T-helper 17 cell (primary cell): ENCODE measurements around the gene MAPK7. TPM values are rescaled to one million over a fixed set of nuclear protein-coding genes. Genes with fewer than 3 reads are reported as not detected.

Experiments used
- ATAC-seq: fragments of 150-1000 bp; cut with Tn5 transposase; 2 replicates; pipeline ENCODE4 v1.10.0; 2021; ENCODE audit warnings: mild to moderate bottlenecking, moderate library complexity
- DNase-seq, 3 donors: peaks; one replicate each; pipeline versions ENCODE4 v3.0.0 to v3.0.0-alpha.2; 2020 to 2021
- H3K9me3 ChIP-seq: one replicate; pipeline ENCODE4 v1.7.0; 2013; ENCODE audit warnings: low read length, mild to moderate bottlenecking; ENCODE audit not compliant: control insufficient read depth, poor library complexity, severe bottlenecking
- H3K27ac Mint-ChIP-seq: one replicate; pipeline ENCODE4 v1.8.0; 2022; ENCODE audit warnings: mild to moderate bottlenecking, moderate library complexity, mixed read lengths
- H3K27me3 Mint-ChIP-seq: one replicate; pipeline ENCODE4 v1.8.0; 2022; ENCODE audit warnings: mixed read lengths
- H3K36me3 Mint-ChIP-seq: one replicate; pipeline ENCODE4 v1.8.0; 2022; ENCODE audit warnings: low read depth, mixed read lengths
- H3K4me1 Mint-ChIP-seq: one replicate; pipeline ENCODE4 v1.8.0; 2022; ENCODE audit warnings: mild to moderate bottlenecking, mixed read lengths
- H3K4me3 Mint-ChIP-seq: one replicate; pipeline ENCODE4 v1.8.0; 2022; ENCODE audit warnings: mild to moderate bottlenecking, moderate library complexity, mixed read lengths
- total RNA-seq, 4 donors: library from RNA in 2 of 4; stranded (reverse) in 2 of 4; gene quantifications; one replicate each; pipeline ENCODE4 v1.2.3 and lab custom pipeline; 2022 to 2026

Gene MAPK7
- total RNA-seq, 2 donors from 2014 or later, result 16.7 to 20.3 TPM

DNA sequence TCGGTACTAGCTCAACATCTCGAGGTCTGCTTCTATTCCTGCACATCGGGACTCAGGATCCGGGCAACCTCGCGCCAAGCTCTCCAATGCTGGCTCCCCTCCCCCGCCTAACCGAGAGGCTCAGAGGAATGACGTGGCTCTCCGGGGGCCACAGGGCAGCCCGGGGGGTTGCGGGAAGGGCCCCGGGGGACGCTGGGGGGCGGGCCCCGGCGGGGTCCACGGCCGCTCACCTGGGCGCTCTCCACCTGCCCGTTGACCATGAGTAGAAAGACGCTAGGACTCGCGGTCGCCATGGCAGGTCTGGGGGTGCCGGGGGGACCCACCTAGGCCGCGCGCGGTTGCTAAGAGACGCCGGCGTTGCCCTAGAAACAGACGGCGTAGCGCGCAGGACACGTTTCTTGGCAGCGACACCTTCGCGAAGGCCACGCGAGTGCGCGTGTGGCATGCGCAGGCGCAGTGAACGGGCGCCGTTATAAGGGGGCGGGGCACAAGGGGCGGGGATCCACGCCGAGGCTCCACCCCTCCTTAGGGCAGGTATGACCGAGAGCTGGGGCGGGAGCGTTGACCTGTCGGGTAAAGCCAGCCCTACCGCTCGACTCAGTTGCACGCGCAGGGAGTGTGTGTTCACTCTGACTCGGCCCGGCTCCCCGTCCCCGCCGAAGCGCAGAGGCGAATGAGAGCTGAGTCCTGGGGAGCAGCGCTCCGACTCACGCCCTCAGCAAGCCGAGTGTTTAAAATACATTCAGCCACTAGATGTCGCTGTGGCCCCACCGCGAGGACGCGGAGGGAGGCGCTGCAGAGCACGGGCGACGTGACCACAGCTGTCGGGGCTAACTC is 15.8 kb upstream of the MAPK7 start, which contains the start of gene B9D1:
Gene B9D1, minus strand, starts transcription at position 447 of the 837 bp plus-strand sequence. Its CDS starts 154 bp downstream, at position 293.
- H3K27ac Mint-ChIP-seq, result peak within 1 kb of the TSS; percentile 67
- H3K9me3 ChIP-seq, result no peaks in the 10 kb centered on the region
- peaks cover 34% of the 10 kb centered on the region for H3K27me3 Mint-ChIP-seq
- ATAC-seq (peak; percentile 92), DNase-seq (peak; percentile 89 to 93 (median 89))
- peak within 1 kb of the TSS; percentile 84 for H3K4me3 Mint-ChIP-seq
- H3K4me1 Mint-ChIP-seq, result peaks cover 16% of the 10 kb centered on the region
- peaks cover 2% of the 10 kb centered on the region for H3K36me3 Mint-ChIP-seq

DNA sequence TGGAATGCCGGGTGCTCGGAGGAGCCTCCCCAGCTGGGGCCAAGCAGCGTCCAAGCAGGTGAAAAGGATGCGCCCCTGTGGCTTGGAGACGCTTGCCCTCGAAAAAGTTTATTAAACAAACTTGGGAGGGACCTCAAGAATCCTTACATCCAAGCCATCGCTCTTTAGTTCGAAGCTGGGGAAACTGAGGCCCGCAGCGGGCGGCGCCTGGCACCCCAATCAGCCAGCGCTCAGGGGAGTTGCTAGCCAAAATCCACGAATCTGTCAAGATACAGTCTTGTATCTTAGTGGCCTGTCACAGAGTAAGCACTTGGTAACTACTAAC is 15.2 kb upstream of the MAPK7 start:
- no peaks in the 10 kb centered on the region for H3K9me3 ChIP-seq
- Mint-ChIP-seq H3K27ac (peak overlapping the region; percentile 65), H3K4me3 (peak overlapping the region; percentile 84), H3K27me3 (peaks cover 32% of the 10 kb centered on the region), H3K4me1 (peaks cover 18% of the 10 kb centered on the region), H3K36me3 (peaks cover 2% of the 10 kb centered on the region)
- ATAC-seq, result no peak
- no peak for DNase-seq

DNA sequence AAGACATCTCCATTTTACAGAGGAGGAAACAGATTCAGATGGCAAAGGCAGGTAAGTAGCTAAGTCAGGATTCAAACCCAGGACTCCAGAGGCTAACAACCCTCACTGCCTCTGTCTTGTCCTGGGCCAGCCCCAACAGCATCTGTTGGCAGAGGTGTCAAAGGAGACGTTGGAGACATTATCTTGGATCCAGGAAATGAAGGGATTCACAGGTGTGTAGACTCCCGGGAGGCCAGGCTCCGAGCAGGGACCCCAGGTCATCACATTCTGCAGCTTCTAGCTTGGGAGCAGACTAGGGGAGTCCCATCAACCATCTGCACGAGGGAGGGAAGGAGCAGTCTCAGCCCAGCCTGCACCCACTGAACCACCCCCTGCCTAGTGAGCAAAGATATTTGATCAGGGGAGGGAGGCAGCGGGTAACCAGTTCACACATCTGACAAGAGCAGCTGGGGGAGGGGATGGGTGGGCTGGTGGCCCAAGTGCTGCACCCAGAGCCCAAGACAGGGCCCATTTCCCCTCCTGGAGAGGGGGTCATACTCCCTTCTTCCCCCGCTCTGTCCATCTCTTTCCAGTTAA is 14.8 kb upstream of the MAPK7 start:
- DNase-seq (no peak), ATAC-seq (no peak)
- no peaks in the 10 kb centered on the region for H3K9me3 ChIP-seq
- H3K27me3 Mint-ChIP-seq, result peaks cover 27% of the 10 kb centered on the region
- H3K4me3 Mint-ChIP-seq, result no peak overlapping the region
- peak overlapping the region; percentile 65 for H3K27ac Mint-ChIP-seq
- H3K36me3 Mint-ChIP-seq, result peaks cover 2% of the 10 kb centered on the region
- peaks cover 20% of the 10 kb centered on the region for H3K4me1 Mint-ChIP-seq

DNA sequence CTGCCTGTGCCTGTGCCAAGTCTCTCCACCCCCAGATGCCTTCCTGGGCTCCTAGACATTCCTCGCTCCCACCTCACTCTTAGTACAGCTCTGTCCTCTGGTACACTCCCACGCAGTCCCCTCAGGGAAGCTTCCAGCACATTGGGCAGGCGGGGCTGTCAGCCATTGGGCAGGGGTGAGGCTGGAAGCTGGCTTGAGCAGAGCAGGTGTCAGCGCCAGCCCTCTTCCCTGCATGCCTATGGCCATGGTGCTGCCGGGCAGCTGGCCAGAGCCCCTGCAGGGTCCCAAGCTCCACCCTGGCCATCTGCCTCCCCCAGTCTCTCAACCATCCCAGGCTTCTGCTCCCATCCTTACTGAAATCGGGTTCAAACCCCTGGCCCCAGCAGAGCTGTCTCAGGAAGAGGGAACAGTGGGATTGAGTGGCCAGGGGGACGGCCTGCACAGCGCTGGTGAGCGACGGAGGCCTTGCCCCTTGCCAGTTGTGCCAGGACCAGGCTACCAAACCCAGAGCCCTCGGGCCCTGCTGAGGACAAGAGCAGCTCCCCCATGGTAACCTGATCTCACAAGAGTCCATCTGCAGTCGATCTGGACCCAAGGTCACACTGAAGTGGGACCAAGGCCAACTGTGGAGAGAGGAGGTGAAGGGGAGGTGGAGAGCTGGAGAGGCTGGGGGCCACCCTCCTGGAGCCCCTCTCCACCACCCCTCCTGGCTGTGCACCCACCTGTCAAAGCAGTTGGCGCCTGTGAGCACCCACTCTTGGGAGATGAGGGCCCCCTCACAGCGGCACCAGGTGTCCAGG is 13.4 kb upstream of the MAPK7 start:
- peaks cover 13% of the 10 kb centered on the region for H3K27me3 Mint-ChIP-seq
- no peaks in the 10 kb centered on the region for H3K9me3 ChIP-seq
- DNase-seq (no peak), ATAC-seq (no peak)
- H3K36me3 Mint-ChIP-seq, result no peaks in the 10 kb centered on the region
- H3K4me3 Mint-ChIP-seq, result no peak overlapping the region
- H3K4me1 Mint-ChIP-seq, result peaks cover 32% of the 10 kb centered on the region
- no peak overlapping the region for H3K27ac Mint-ChIP-seq

DNA sequence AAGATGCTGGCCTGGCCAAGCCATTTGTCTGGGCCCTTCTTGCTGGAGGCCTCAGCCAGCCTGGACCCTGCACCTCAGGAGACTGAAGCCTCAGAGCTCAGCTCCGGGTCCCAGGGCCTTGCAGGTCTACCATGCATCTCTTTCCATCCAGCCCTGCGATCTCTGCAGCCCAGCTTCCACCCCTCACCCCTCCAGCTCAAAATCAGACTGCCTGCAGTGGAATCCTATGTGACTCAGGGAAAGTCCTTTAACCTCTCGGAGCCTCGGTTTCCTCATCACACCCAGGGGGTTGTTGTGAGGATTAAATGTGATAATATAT is 12.8 kb upstream of the MAPK7 start:
- DNase-seq, result no peak
- Mint-ChIP-seq H3K27me3 (peaks cover 9% of the 10 kb centered on the region), H3K27ac (no peak overlapping the region), H3K36me3 (no peaks in the 10 kb centered on the region), H3K4me3 (no peak overlapping the region), H3K4me1 (peaks cover 36% of the 10 kb centered on the region)
- ATAC-seq, result no peak
- no peaks in the 10 kb centered on the region for H3K9me3 ChIP-seq

DNA sequence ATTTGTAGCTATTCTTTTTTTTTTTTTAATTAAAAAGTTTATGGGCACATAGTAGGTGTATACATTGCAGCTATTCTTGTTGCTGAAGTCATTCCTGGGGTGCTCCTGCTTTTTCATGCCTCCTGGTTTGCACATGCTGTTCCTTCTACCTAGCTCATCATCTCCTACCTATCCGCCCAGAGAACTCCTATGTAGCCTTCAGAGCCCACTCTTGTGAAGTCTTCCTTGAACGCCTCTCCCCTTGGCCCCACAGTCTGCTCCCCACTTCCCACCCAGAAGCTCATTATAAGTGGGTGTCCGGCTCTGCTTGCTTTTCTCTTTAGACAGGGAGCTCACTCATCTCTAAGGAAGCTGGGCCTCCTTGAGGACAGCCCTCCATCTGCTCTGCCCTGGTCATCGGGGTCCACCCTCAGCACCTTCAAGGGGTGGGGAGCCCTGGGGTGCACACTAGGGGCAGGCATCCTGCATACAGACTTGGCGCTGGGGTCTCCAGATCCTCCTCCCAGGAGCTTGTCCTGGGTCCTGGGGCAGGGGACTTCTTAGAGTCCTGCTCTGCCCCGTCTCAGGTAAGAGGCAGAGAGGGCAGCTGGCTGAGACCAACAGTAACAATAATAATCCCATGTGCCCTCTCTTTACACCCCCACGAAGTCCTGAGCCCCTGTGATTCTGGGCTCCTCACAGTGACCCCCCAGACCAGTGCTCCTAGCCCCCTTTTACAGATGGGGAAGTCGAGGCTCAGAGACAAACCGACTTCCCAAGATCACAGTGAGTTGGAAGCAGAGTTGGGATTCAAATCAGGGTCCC is 12.3 kb upstream of the MAPK7 start:
- peaks cover 42% of the 10 kb centered on the region for H3K4me1 Mint-ChIP-seq
- no peaks in the 10 kb centered on the region for H3K36me3 Mint-ChIP-seq
- peaks cover 4% of the 10 kb centered on the region for H3K27me3 Mint-ChIP-seq
- no peak overlapping the region for H3K27ac Mint-ChIP-seq
- ATAC-seq (no peak), DNase-seq (no peak)
- H3K4me3 Mint-ChIP-seq, result no peak overlapping the region
- no peaks in the 10 kb centered on the region for H3K9me3 ChIP-seq

DNA sequence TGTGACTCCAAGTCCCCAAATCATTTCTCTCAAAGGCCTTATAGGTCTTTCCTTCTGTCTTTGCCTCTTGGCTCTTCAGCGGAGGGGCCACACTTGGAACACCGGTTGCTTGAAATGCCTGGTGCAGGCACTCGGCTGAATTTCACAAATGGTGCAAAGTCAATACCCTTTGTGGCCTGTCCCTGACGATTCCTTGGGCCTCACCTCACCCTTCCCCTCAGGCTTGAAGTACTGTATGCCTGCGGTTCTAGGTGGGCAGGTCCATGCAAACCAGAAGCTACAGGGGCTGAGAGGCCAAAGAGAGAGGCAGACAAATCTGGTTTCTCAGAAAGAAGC is 11.7 kb upstream of the MAPK7 start:
- Mint-ChIP-seq H3K36me3 (no peaks in the 10 kb centered on the region), H3K4me1 (peaks cover 43% of the 10 kb centered on the region)

DNA sequence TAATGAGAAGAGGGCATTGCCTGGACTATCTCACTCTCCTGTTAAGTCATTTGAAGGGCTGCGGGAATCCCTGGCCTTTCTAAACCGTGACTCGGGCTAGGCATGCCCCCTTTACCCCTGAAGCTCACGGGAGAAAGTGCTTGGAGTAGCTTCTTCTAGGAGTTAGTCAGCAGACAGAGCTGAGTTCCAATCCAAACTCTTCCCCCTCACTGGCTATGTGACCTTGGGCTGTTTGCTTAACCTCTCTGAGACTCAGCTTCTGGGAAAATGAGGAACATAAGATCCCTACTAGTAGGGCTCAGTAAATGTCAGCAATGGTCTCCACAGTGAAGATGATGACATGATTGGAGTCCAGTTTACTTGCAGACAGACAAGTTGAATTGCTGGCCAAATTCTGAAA is 10.1 kb upstream of the MAPK7 start:
- H3K27me3 Mint-ChIP-seq, result no peaks in the 10 kb centered on the region
- ATAC-seq, result no peak
- H3K9me3 ChIP-seq, result no peaks in the 10 kb centered on the region
- no peak for DNase-seq
- no peak overlapping the region for H3K4me3 Mint-ChIP-seq
- no peaks in the 10 kb centered on the region for H3K36me3 Mint-ChIP-seq
- H3K4me1 Mint-ChIP-seq, result peaks cover 43% of the 10 kb centered on the region
- peak overlapping the region; percentile 74 for H3K27ac Mint-ChIP-seq

More for the DNA sequence above, 11.7 kb upstream of the MAPK7 start:
- no peak for ATAC-seq
- DNase-seq, result no peak
- H3K9me3 ChIP-seq, result no peaks in the 10 kb centered on the region
- Mint-ChIP-seq H3K27me3 (no peaks in the 10 kb centered on the region), H3K27ac (peak overlapping the region; percentile 66), H3K4me3 (no peak overlapping the region)

DNA sequence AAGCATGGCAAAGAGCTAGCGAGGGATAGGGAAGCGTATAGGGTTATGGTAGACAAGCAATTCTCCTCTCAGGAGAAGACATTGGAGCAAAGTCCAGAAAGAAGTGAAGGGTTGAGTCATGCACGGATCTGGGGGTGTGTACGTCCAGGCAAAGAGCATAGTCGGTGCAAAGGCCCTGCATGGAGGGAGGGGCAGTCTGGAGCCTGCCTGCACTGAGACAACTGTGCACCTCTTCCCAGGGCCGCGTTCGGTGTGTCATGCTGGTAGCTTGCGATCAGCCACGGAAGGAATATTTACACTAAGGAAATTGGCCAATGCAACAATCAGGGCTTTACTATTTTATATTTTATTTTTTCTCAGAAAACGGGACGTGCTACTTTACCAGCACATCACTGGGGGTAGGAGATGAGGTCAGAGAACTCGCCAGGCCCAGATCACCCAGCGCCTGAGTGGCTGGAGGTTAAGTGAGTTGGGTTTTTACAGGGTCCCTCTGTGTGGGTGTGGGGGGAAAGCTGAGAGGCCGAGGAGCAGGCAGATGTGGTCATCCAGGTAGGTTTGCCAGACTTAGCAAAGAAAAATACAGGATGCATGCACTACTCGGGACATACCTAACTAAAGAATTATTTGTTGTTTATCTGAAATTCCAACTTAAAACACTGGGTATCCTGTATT is 9.1 kb upstream of the MAPK7 start:
- H3K36me3 Mint-ChIP-seq, result no peaks in the 10 kb centered on the region
- peak overlapping the region; percentile 69 for H3K4me3 Mint-ChIP-seq
- no peaks in the 10 kb centered on the region for H3K9me3 ChIP-seq
- peaks cover 43% of the 10 kb centered on the region for H3K4me1 Mint-ChIP-seq
- no peaks in the 10 kb centered on the region for H3K27me3 Mint-ChIP-seq
- peak overlapping the region; percentile 74 for H3K27ac Mint-ChIP-seq
- no peak for ATAC-seq
- peak in 1 of 3 donors; percentile 0 for DNase-seq

DNA sequence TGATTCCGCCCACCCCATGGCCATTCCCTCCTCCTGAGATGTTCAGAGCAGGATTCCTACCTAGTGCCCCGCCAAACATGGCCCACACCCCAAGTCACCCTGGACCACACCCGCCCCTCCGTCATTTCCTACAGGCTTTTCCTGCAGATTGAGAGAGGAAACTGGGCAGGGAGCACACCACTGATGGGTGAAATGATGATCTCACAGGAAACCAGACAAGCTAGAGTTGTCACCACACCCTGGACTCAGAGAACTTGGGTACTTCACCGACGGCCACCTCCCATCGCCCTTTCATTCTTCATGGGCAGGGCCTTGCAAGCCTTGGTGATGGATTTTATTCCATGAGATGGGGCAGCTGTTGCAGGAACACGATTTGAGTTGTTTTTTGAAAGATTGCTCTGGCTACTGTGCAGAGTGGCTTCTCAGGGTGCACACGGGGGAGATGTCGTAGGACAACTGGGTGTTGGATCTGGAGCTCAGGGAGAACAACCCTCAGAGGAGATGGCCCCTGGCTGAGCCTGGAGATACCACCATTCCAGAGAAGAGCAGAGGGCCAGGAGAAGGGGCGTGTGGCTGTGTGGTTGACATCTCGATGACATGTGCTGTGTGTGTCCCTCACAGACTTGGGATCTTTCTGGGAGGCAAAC is 8.3 kb upstream of the MAPK7 start:
- ATAC-seq (peak; percentile 87), DNase-seq (no peak)
- H3K36me3 Mint-ChIP-seq, result no peaks in the 10 kb centered on the region
- no peaks in the 10 kb centered on the region for H3K27me3 Mint-ChIP-seq
- peak overlapping the region; percentile 69 for H3K4me3 Mint-ChIP-seq
- H3K4me1 Mint-ChIP-seq, result peaks cover 43% of the 10 kb centered on the region
- H3K9me3 ChIP-seq, result no peaks in the 10 kb centered on the region
- H3K27ac Mint-ChIP-seq, result peak overlapping the region; percentile 74

DNA sequence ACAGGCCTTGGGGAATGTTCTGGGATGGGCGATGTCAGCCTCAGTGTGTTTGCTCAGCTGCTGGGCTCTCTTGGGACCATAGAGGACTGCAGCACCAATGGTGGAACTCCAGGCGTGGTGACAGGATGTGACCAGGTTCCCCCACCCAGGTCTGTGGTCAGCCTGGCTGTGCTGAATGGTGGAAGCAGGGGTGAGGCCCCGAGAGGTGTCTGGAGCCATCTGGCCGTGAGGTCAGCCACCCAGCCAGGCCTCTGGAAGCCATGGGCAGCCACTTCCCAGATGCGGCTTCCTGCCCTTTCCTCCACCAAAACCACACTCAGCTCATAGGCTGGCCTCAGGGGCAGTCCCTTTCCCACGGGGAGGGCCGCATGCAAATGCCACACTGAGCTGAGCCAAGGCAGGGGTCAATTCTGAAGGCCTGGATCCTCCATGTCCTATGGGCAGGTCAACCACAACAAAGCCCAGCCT is 7.8 kb upstream of the MAPK7 start:
- no peaks in the 10 kb centered on the region for H3K36me3 Mint-ChIP-seq
- H3K4me3 Mint-ChIP-seq, result peak overlapping the region; percentile 69
- peak overlapping the region; percentile 74 for H3K27ac Mint-ChIP-seq
- H3K27me3 Mint-ChIP-seq, result no peaks in the 10 kb centered on the region
- H3K9me3 ChIP-seq, result no peaks in the 10 kb centered on the region
- peak; percentile 45 for ATAC-seq
- no peak for DNase-seq
- peaks cover 43% of the 10 kb centered on the region for H3K4me1 Mint-ChIP-seq
